Measurements from ENCODE around the gene NR1H4. TPM values are rescaled to one million over a fixed set of nuclear protein-coding genes. Genes with fewer than 3 reads are reported as not detected.

The NR1H4 gene
- total and polyA plus RNA-seq, 2 of the 13 experiments (the other 11 are each of a cell fraction or from before 2014, with no cell fraction given), result 27.3 to 114 TPM

GRCh38 chr12:100455896-100456295 lies 17.8 kb upstream of the NR1H4 start:
- no peak for FAIRE-seq
- POLR2A ChIA-PET, result interaction anchor here (1.3 kb wide), 1 partner anchor 8 kb away, joined by 3 read pairs; no protein-coding TSS in a partner anchor

More at GRCh38 chr12:100455896-100456295, 17.8 kb upstream of the NR1H4 start:
- WGBS (ENCODE audit: low lambda C conversion rate), result 93% methylated on average over 3 of the region's 3 CpGs
- Histone ChIP-seq H3K4me3 (replicated peaks in 1 of 3; ENCODE audit: insufficient read depth in 1 of 3, low read depth in 2 of 3, low read length in 3 of 3) (no peak overlapping the region), H3K36me3 (replicated peaks in 1 of 2; ENCODE audit: control insufficient read depth in 1 of 2, insufficient read depth in 2 of 2, low read length in 2 of 2) (no peaks in the 10 kb centered on the region), H3K4me1 (ENCODE audit: insufficient read depth, low read length) (no peaks in the 10 kb centered on the region), H3K4me2 (ENCODE audit: low read depth, low read length) (no peak overlapping the region), H3K9ac (ENCODE audit: insufficient read depth, low read depth, low read length) (no peak overlapping the region), H3K9me3 (ENCODE audit: low read length) (no peaks in the 10 kb centered on the region), H3K27me3 (ENCODE audit: control insufficient read depth in 1 of 2, insufficient read depth in 2 of 2, low read length in 2 of 2) (no peaks in the 10 kb centered on the region), H3K79me2 (ENCODE audit: insufficient read depth, low read length) (no peaks in the 10 kb centered on the region), H4K20me1 (ENCODE audit: insufficient read depth, low read length) (no peaks in the 10 kb centered on the region), H2AFZ (ENCODE audit: low read length) (no peak overlapping the region), H3K27ac (ENCODE audit: extremely low read length, insufficient read depth, low read length) (no peak overlapping the region)
- CTCF ChIA-PET (ENCODE audit: low intra/inter-chr PET ratio, low total read pairs), result no interaction called here
- no peak for ATAC-seq
- no peak for DNase-seq (ENCODE audit: low spot score)
- in situ Hi-C loops (cut with HindIII; ENCODE audit: extremely low pct_ligation_motif_present, low pct_unique_long_range_greater_than_20kb) (no loop called here), intact Hi-C loops (cut with micrococcal nuclease; ENCODE audit: unreplicated experiment) (no loop called here)
- TF ChIP-seq NPAS2 (CRISPR knock-in tag; IDR thresholded peaks at IDR 0.05; ENCODE audit: borderline replicate concordance) (no peak), ZNF143 (CRISPR knock-in tag; IDR thresholded peaks at IDR 0.05) (no peak), PHF5A (CRISPR knock-in tag; IDR thresholded peaks at IDR 0.05; ENCODE audit: low read depth, unreplicated experiment) (no peak), CEBPB (IDR thresholded peaks at IDR 0.05; ENCODE audit: borderline replicate concordance, low read depth, low read length) (peak; percentile 65; the same call in 1 of the 2 replicates), ZNF644 (CRISPR knock-in tag; IDR thresholded peaks at IDR 0.05; ENCODE audit: low read depth) (no peak), KLF6 (CRISPR knock-in tag; IDR thresholded peaks at IDR 0.05) (no peak), ZNF207 (IDR thresholded peaks at IDR 0.05; ENCODE audit: borderline replicate concordance) (no peak), ZSCAN22 (CRISPR knock-in tag; IDR thresholded peaks at IDR 0.05) (no peak), ZNF549 (CRISPR knock-in tag; IDR thresholded peaks at IDR 0.05) (no peak), ZNF253 (CRISPR knock-in tag; IDR thresholded peaks at IDR 0.05; ENCODE audit: borderline replicate concordance) (no peak), ATF7 (IDR thresholded peaks at IDR 0.05) (peak; percentile 17; the same call in 1 of the 2 replicates), ATF7 (CRISPR knock-in tag; IDR thresholded peaks at IDR 0.05) (no peak), HES4 (CRISPR knock-in tag; IDR thresholded peaks at IDR 0.05; ENCODE audit: borderline replicate concordance) (no peak), CSRNP2 (CRISPR knock-in tag; conservative IDR thresholded peaks at IDR 0.05; ENCODE audit: low read depth) (no peak), NR2C2 (CRISPR knock-in tag; IDR thresholded peaks at IDR 0.05; ENCODE audit: borderline replicate concordance) (no peak)
- TF ChIP-seq, protein P1, sequence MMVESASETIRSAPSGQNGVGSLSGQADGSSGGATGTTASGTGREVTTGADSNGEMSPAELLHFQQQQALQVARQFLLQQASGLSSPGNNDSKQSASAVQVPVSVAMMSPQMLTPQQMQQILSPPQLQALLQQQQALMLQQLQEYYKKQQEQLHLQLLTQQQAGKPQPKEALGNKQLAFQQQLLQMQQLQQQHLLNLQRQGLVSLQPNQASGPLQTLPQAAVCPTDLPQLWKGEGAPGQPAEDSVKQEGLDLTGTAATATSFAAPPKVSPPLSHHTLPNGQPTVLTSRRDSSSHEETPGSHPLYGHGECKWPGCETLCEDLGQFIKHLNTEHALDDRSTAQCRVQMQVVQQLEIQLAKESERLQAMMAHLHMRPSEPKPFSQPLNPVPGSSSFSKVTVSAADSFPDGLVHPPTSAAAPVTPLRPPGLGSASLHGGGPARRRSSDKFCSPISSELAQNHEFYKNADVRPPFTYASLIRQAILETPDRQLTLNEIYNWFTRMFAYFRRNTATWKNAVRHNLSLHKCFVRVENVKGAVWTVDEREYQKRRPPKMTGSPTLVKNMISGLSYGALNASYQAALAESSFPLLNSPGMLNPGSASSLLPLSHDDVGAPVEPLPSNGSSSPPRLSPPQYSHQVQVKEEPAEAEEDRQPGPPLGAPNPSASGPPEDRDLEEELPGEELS (CRISPR knock-in tag; IDR thresholded peaks at IDR 0.05), result no peak
- TF ChIP-seq, protein P2, sequence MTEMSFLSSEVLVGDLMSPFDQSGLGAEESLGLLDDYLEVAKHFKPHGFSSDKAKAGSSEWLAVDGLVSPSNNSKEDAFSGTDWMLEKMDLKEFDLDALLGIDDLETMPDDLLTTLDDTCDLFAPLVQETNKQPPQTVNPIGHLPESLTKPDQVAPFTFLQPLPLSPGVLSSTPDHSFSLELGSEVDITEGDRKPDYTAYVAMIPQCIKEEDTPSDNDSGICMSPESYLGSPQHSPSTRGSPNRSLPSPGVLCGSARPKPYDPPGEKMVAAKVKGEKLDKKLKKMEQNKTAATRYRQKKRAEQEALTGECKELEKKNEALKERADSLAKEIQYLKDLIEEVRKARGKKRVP (CRISPR knock-in tag; IDR thresholded peaks at IDR 0.05), result 0 out of 4 replicates have a peak, but pooled peaks of 1 of the 2 experiments have one; percentile 35
- TF ChIP-seq, protein P3, sequence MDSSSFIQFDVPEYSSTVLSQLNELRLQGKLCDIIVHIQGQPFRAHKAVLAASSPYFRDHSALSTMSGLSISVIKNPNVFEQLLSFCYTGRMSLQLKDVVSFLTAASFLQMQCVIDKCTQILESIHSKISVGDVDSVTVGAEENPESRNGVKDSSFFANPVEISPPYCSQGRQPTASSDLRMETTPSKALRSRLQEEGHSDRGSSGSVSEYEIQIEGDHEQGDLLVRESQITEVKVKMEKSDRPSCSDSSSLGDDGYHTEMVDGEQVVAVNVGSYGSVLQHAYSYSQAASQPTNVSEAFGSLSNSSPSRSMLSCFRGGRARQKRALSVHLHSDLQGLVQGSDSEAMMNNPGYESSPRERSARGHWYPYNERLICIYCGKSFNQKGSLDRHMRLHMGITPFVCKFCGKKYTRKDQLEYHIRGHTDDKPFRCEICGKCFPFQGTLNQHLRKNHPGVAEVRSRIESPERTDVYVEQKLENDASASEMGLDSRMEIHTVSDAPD (CRISPR knock-in tag; IDR thresholded peaks at IDR 0.05), result no peak
- BruUV-seq (replicated peaks), result no TSS peak
